ENCODE measurements around the gene TCF7. TPM values are rescaled to one million over a fixed set of nuclear protein-coding genes. Genes with fewer than 3 reads are reported as not detected.

The TCF7 gene
- total and polyA plus RNA-seq, 2 of the 13 experiments (the other 11 are each of a cell fraction or from before 2014, with no cell fraction given): 6.3 to 6.8 TPM

DNA sequence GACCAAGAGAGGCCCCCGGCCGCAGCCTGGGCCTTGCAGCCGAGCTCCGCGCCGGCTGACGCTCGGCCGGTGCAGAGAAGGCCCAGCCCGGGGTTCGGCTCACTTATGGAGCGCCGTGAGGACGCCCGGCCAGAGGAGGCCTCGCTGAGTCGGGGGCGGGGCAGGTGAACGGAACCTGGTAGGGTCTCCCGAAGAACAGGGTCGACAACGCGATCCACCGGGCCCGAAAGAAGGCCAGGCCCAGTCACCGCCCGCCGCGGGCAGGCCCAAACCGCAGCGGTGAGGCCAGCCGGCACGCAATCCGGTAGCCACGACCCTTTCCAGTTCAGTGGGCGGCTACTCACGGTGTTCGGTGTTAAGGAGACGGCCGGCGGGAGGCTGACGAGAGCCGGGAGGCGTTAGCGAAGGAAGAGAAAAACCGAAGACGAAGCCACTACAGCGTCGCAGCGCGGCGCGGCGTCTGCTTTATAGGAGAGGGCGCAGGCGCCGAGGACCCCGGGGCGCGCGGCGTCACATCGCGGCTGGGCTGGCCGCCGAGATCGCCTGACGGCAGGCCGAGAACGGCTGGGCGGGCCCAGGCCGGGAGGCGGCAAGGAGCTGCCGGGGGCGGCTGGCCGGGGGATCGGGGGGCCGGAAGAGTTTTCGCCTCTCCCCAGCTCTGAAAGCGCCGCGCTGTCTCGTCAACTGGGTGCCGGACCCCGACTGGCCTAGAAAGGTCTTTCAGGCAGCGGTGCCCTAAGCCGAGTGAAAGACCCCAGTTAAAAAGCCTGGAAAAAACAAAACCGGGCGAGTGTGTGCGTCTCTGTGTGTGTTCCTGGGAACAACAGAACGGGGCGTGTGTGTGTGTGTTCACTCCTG, 62.3 kb downstream of the TCF7 start, which contains the start of gene SKP1 (continued):
- TF ChIP-seq TAF15 (IDR thresholded peaks at IDR 0.05; ENCODE audit: low read depth, low read length, poor library complexity, severe bottlenecking): no peak
- no peak for TF ChIP-seq ZMYM3 (CRISPR knock-in tag; IDR thresholded peaks at IDR 0.05)
- TF ChIP-seq ZNF562 (CRISPR knock-in tag; IDR thresholded peaks at IDR 0.05; ENCODE audit: borderline replicate concordance): no peak
- 0 out of 2 replicates have a peak, but pooled peaks have one; percentile 87 for TF ChIP-seq DZIP1 (CRISPR knock-in tag; IDR thresholded peaks at IDR 0.05)
- TF ChIP-seq, protein P1, sequence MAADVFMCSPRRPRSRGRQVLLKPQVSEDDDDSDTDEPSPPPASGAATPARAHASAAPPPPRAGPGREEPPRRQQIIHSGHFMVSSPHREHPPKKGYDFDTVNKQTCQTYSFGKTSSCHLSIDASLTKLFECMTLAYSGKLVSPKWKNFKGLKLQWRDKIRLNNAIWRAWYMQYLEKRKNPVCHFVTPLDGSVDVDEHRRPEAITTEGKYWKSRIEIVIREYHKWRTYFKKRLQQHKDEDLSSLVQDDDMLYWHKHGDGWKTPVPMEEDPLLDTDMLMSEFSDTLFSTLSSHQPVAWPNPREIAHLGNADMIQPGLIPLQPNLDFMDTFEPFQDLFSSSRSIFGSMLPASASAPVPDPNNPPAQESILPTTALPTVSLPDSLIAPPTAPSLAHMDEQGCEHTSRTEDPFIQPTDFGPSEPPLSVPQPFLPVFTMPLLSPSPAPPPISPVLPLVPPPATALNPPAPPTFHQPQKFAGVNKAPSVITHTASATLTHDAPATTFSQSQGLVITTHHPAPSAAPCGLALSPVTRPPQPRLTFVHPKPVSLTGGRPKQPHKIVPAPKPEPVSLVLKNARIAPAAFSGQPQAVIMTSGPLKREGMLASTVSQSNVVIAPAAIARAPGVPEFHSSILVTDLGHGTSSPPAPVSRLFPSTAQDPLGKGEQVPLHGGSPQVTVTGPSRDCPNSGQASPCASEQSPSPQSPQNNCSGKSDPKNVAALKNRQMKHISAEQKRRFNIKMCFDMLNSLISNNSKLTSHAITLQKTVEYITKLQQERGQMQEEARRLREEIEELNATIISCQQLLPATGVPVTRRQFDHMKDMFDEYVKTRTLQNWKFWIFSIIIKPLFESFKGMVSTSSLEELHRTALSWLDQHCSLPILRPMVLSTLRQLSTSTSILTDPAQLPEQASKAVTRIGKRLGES (CRISPR knock-in tag; IDR thresholded peaks at IDR 0.05; ENCODE audit: borderline replicate concordance): peak; percentile 70; the same call in 1 of the 2 replicates
- peak; percentile 95 for TF ChIP-seq NFKB2 (CRISPR knock-in tag; IDR thresholded peaks at IDR 0.05; ENCODE audit: borderline replicate concordance)
- TF ChIP-seq, protein P2, sequence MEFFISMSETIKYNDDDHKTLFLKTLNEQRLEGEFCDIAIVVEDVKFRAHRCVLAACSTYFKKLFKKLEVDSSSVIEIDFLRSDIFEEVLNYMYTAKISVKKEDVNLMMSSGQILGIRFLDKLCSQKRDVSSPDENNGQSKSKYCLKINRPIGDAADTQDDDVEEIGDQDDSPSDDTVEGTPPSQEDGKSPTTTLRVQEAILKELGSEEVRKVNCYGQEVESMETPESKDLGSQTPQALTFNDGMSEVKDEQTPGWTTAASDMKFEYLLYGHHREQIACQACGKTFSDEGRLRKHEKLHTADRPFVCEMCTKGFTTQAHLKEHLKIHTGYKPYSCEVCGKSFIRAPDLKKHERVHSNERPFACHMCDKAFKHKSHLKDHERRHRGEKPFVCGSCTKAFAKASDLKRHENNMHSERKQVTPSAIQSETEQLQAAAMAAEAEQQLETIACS (CRISPR knock-in tag; IDR thresholded peaks at IDR 0.05): no peak
- 0 out of 2 replicates have a peak, but pooled peaks have one; percentile 23 for TF ChIP-seq ELK4 (CRISPR knock-in tag; IDR thresholded peaks at IDR 0.05; ENCODE audit: borderline replicate concordance)
- no peak for TF ChIP-seq ZNF101 (CRISPR knock-in tag; IDR thresholded peaks at IDR 0.05; ENCODE audit: borderline replicate concordance, low read depth)
- no peak for TF ChIP-seq JUNB (CRISPR knock-in tag; IDR thresholded peaks at IDR 0.05; ENCODE audit: borderline replicate concordance)
- no peak; the same call in 1 of the 2 replicates for TF ChIP-seq ZFP41 (CRISPR knock-in tag; IDR thresholded peaks at IDR 0.05; ENCODE audit: borderline replicate concordance)
- no peak; the same call in 1 of the 2 replicates for TF ChIP-seq RFX3 (CRISPR knock-in tag; IDR thresholded peaks at IDR 0.05)
- TF ChIP-seq NR2F6 (IDR thresholded peaks at IDR 0.05): no peak
- TF ChIP-seq NR2F6 (CRISPR knock-in tag; IDR thresholded peaks at IDR 0.05): no peak
- TF ChIP-seq ZNF891 (CRISPR knock-in tag; IDR thresholded peaks at IDR 0.05): no peak
- TF ChIP-seq, protein P3, sequence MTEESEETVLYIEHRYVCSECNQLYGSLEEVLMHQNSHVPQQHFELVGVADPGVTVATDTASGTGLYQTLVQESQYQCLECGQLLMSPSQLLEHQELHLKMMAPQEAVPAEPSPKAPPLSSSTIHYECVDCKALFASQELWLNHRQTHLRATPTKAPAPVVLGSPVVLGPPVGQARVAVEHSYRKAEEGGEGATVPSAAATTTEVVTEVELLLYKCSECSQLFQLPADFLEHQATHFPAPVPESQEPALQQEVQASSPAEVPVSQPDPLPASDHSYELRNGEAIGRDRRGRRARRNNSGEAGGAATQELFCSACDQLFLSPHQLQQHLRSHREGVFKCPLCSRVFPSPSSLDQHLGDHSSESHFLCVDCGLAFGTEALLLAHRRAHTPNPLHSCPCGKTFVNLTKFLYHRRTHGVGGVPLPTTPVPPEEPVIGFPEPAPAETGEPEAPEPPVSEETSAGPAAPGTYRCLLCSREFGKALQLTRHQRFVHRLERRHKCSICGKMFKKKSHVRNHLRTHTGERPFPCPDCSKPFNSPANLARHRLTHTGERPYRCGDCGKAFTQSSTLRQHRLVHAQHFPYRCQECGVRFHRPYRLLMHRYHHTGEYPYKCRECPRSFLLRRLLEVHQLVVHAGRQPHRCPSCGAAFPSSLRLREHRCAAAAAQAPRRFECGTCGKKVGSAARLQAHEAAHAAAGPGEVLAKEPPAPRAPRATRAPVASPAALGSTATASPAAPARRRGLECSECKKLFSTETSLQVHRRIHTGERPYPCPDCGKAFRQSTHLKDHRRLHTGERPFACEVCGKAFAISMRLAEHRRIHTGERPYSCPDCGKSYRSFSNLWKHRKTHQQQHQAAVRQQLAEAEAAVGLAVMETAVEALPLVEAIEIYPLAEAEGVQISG (CRISPR knock-in tag; IDR thresholded peaks at IDR 0.05): peak; percentile 87; the same call in 1 of the 2 replicates
- no peak for TF ChIP-seq NFYC (CRISPR knock-in tag; IDR thresholded peaks at IDR 0.05)

All from HepG2 (cell line).